Activated CD4-positive, alpha-beta T cell treated with anti-CD3 and anti-CD28 coated beads for 48 hours (primary cell): ENCODE results near the gene NSL1.

ENCODE experiments used
- DNase-seq: peaks from one replicate; pipeline ENCODE4 v3.0.0-alpha.2; 2020

Gene NSL1

GRCh38 chr1:212791676-212792395, at the start of gene NSL1, which contains the start of gene TATDN3:
NSL1 (minus strand) TSS chr1:212791777; CDS start chr1:212791763, 14 bp downstream.
TATDN3 (plus strand) TSS chr1:212791894; CDS start chr1:212791922, 28 bp downstream.
- peak; percentile 96 for DNase-seq

GRCh38 chr1:212838145-212838544, 46.6 kb upstream of the NSL1 start:
- no peak for DNase-seq

DNA sequence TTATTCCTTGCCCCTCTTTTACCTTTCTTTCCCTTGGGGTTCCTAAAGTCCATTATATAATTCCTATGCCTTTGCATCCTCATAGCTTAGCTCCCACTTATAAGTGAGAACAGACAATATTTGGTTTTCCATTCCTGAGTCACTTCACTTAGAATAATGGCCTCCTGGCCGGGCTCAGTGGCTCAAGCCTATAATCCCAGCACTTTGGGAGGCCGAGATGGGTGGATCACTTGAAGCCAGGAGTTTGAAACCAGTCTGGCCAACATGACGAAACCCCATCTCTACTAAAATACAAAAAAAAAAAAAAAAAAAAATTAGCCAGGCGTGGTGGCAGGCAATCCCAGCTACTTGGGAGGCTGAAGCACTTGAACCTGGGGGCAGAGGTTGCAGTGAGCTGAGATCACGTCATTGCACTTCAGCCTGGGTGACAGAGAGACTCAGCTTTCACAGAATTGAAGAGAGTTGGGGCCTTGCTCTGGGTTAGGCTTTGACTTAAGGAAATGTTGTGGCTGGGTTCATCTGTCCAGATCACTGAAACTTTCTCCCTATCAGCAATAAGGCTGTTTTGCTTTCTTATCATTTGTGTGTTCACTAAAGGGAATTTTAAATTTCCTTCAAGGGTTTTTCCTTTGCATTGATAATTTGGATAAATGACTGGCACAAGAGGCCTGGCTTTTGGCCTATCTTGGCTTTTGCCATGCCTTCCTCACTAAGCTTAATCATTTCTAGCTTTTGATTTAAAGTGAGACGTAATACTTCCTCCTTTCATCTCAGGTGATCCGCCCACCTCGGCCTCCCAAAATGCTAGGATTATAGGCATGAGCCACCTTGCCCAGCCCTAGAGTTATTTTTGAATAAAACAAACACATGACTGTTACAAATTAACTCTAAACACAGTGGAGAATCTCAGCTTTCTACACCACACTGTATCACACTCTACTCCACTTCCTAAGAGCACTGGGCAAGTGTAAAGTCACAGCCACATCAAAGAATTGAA, 41.9 kb upstream of the NSL1 start:
- DNase-seq = peak; percentile 19

DNA sequence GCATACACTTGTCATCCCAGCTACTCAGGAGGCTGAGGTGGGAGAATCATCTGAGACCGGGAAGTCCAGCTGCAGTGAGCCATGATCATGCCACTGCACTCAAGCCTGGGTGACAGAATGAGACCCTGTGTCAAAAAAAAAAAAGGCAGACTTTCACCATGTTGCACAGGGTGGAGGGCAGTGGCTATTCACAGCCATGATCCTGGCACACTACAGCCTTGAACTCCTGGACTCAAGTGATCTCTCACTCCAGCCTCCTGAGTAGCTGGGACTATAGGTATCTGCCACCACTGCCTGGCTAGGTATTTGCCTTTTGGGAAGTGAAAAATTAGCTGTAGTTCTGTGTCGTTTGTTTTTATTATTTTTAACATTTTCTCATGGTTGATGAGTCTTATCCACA, 36.8 kb upstream of the NSL1 start:
- DNase-seq = no peak

GRCh38 chr1:212827831-212828278, 36.3 kb upstream of the NSL1 start:
- no peak for DNase-seq

DNA sequence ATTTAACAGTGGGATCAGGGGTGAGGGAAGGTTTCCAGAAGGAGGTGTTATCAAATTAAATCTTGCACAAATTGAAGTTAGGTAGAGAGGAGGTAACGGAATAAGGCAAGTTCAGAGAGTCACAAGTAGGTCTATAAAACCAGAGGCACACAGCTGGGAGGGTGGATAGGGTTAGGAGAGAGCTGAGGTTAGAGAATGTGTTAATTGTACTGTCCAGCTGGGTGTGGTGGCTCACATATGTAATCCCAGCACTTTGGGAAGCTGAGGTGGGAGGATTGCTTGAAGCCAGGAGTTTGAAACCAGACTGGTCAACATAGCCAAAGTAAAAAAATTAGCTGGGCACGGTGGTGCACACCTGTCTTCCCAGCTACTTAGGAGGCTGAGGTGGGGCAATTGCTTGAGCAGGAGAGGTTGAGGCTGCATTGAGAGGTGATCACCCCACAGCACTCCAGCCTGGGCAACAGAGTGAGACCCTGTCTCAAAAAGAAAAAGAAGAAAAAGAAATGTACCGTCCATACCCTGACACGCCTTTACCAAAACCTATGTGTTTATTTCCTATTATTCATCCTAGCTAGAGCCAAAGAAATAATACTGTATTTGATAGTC, 35.7 kb upstream of the NSL1 start:
- no peak for DNase-seq

- DNase-seq = no peak
These were observed 34.3 kb upstream of the NSL1 start for GRCh38 chr1:212825798-212826452.

- no peak for DNase-seq
These were observed 32.6 kb upstream of the NSL1 start for GRCh38 chr1:212824201-212824600.

GRCh38 chr1:212822956-212823355, 31.4 kb upstream of the NSL1 start:
- no peak for DNase-seq

DNA sequence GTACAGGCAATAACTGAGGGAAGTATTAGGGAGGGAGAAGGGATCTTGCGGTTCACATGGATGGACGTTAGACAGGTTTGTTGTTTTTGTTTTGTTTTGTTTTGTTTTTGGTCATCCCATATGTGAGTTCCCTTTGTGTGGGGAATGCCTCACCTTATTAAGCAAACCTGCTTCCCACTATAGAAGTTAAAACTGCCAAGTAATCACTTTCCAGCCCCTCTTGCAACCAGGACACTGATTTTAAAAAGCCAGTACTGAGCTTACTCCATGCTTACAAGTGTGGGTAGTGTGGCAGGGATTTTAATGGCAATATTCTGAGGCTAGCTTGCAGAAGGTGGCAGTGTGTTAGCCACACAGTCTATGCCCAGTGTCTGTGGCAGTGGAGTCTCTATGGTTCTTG, 29.4 kb upstream of the NSL1 start:
- DNase-seq = no peak

- DNase-seq = no peak
These were observed 28.1 kb upstream of the NSL1 start for GRCh38 chr1:212819726-212820125.

GRCh38 chr1:212816567-212817278, 25.1 kb upstream of the NSL1 start:
- no peak for DNase-seq

GRCh38 chr1:212814537-212815334, 23.2 kb upstream of the NSL1 start:
- no peak for DNase-seq

GRCh38 chr1:212805767-212806166, 14.2 kb upstream of the NSL1 start:
- DNase-seq = no peak

GRCh38 chr1:212797681-212798080, 6.1 kb upstream of the NSL1 start:
- DNase-seq = no peak

- no peak for DNase-seq
These were observed 3.0 kb upstream of the NSL1 start for GRCh38 chr1:212794561-212795014.

GRCh38 chr1:212792396-212792908, 875 bp upstream of the NSL1 start:
- DNase-seq = no peak

GRCh38 chr1:212791261-212791675, 309 bp downstream of the NSL1 start:
- DNase-seq = no peak

GRCh38 chr1:212785871-212786270, 5.7 kb downstream of the NSL1 start:
- DNase-seq = no peak

GRCh38 chr1:212783976-212784375, 7.6 kb downstream of the NSL1 start:
- DNase-seq = no peak
